RWPE2 (cell line): ENCODE measurements around the gene PTGR3.
A peak's percentile ranks its signal among the peaks of the same experiment; 100 is the strongest.

Source experiments
- ATAC-seq: fragments of 200-7000 bp; cut with Tn5 transposase; 3 replicates; pipeline ENCODE4 v1.9.1; 2021; ENCODE audit warnings: low read depth
- DNase-seq: peaks from one replicate; pipeline ENCODE4 v3.0.0-alpha.2; 2020; ENCODE audit warnings: low spot score
- H3K27ac ChIP-seq: fragments of 450-650 bp; 2 replicates; pipeline ENCODE4 v1.5.1; 2017; ENCODE audit warnings: mild to moderate bottlenecking; ENCODE audit not compliant: poor library complexity, severe bottlenecking
- H3K27me3 ChIP-seq: fragments of 250-450 bp; sonication (Bioruptor Pico); 2 replicates; pipeline ENCODE4 v1.5.1; 2021; ENCODE audit warnings: mild to moderate bottlenecking, moderate library complexity; ENCODE audit not compliant: insufficient read depth, poor library complexity, severe bottlenecking
- H3K36me3 ChIP-seq: fragments of 250-450 bp; sonication (Bioruptor Pico); 2 replicates; pipeline ENCODE4 v1.5.1; 2020; ENCODE audit warnings: low read depth, mild to moderate bottlenecking, moderate library complexity
- H3K4me1 ChIP-seq: fragments of 250-450 bp; sonication (Bioruptor Pico); 2 replicates; pipeline ENCODE4 v1.5.1; 2021; ENCODE audit warnings: mild to moderate bottlenecking, moderate library complexity; ENCODE audit not compliant: insufficient read depth, poor library complexity, severe bottlenecking
- H3K4me3 ChIP-seq: fragments of 250-450 bp; sonication (Bioruptor Pico); 2 replicates; pipeline ENCODE4 v1.5.1; 2021; ENCODE audit warnings: mild to moderate bottlenecking, moderate library complexity; ENCODE audit not compliant: severe bottlenecking
- H3K9me3 ChIP-seq: fragments of 250-450 bp; sonication (Bioruptor Pico); 2 replicates; pipeline ENCODE4 v1.5.1; 2021; ENCODE audit warnings: mild to moderate bottlenecking, moderate library complexity; ENCODE audit not compliant: severe bottlenecking
- CTCF ChIP-seq: fragments of 450-650 bp; IDR thresholded peaks from one replicate; pipeline ENCODE4 v1.5.1; 2017; ENCODE audit warnings: mild to moderate bottlenecking, moderate library complexity; ENCODE audit not compliant: poor library complexity, severe bottlenecking

PTGR3 gene

GRCh38 chr18:75211002-75211621, 2.2 kb upstream of the PTGR3 start:
- Histone ChIP-seq H3K36me3 (no peaks in the 10 kb centered on the region), H3K27ac (peak overlapping the region; percentile 96), H3K4me3 (peak overlapping the region; percentile 96), H3K9me3 (no peaks in the 10 kb centered on the region), H3K27me3 (no peaks in the 10 kb centered on the region), H3K4me1 (peaks cover 31% of the 10 kb centered on the region)
- DNase-seq (no peak), ATAC-seq (no peak)
- TF ChIP-seq CTCF, result no peak

GRCh38 chr18:75210274-75211001, 1.5 kb upstream of the PTGR3 start, which contains the start of gene TSHZ1:
TSHZ1 (plus strand) TSS chr18:75210797; CDS start chr18:75211877, 1,080 bp downstream.
- no peaks in the 10 kb centered on the region for H3K36me3 ChIP-seq
- H3K4me3 ChIP-seq, result peak within 1 kb of the TSS; percentile 96
- peak within 1 kb of the TSS; percentile 96 for H3K27ac ChIP-seq
- DNase-seq (no peak), ATAC-seq (peak; percentile 60)
- H3K9me3 ChIP-seq, result no peaks in the 10 kb centered on the region
- peaks cover 31% of the 10 kb centered on the region for H3K4me1 ChIP-seq
- no peaks in the 10 kb centered on the region for H3K27me3 ChIP-seq
- TF ChIP-seq CTCF, result no peak

GRCh38 chr18:75209951-75210258, 966 bp upstream of the PTGR3 start:
- H3K36me3 ChIP-seq, result no peaks in the 10 kb centered on the region
- DNase-seq, result no peak
- ATAC-seq, result no peak; the same call in 2 of the 3 replicates
- peaks cover 31% of the 10 kb centered on the region for H3K4me1 ChIP-seq
- H3K27ac ChIP-seq, result peak overlapping the region; percentile 96
- no peaks in the 10 kb centered on the region for H3K27me3 ChIP-seq
- no peak for TF ChIP-seq CTCF
- H3K4me3 ChIP-seq, result peak overlapping the region; percentile 96
- H3K9me3 ChIP-seq, result no peaks in the 10 kb centered on the region

- TF ChIP-seq CTCF, result no peak
- Histone ChIP-seq H3K9me3 (no peaks in the 10 kb centered on the region), H3K27me3 (no peaks in the 10 kb centered on the region), H3K4me3 (peak overlapping the region; percentile 96), H3K4me1 (peaks cover 28% of the 10 kb centered on the region), H3K27ac (peak overlapping the region; percentile 96), H3K36me3 (no peaks in the 10 kb centered on the region)
- DNase-seq (no peak), ATAC-seq (no peak; the same call in 2 of the 3 replicates)
Observed at GRCh38 chr18:75208836-75209128, 157 bp downstream of the PTGR3 start.
